NCI-H2029 (cell line): ENCODE results near the gene MBD3.
A peak's percentile ranks its signal among the peaks of the same experiment; 100 is the strongest.
"Not testable (repeated sequence)": the region's sequence is repeated elsewhere in the genome, so short reads cannot be mapped to it uniquely, and the experiment has no call there.

ENCODE experiments used
- DNase-seq: peaks from one replicate; lab custom pipeline; 2025; lab: John Stamatoyannopoulos, UW

The MBD3 gene

DNA sequence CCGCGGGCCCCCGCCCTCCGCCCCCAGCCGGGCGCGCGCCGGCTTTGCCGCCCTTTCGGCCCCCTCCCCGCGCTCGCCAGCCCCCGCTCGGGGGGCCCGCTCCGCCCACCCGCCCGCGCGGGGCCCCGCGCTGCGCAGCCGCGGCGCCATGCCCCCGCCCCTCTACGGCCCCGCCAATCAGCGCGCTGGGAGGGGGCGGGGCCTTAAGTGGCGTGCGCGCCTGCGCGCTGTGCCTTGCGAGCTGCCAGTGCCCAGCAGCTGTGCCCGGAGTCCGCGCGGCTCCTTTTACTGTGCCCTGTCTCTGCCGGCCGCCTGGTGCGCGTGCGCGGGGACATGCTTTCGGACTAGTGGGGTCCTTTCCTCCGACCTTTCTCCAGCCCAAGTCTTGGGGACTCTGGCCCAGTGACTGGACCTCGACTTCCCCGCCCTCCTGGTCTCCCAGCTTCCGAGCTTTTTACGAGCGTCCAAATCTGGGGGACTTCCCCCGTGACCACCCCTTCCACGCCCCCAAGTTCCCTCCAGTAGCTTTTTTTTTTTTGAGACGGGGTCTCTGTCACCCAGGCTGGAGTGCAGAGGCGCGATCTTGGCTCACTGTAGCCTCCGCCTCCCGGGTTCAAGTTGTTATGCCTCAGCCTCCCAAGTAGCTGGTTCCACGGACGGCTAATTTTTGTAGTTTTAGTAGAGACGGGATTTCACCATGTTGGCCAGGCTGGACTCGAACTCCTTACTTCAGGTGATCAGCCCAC is at the start of gene MBD3:
Gene MBD3 (minus strand): TSS at position 111 of the 746 bp plus-strand sequence. CDS start 234 bp downstream, outside the sequence.
- peak; percentile 89 for DNase-seq

DNA sequence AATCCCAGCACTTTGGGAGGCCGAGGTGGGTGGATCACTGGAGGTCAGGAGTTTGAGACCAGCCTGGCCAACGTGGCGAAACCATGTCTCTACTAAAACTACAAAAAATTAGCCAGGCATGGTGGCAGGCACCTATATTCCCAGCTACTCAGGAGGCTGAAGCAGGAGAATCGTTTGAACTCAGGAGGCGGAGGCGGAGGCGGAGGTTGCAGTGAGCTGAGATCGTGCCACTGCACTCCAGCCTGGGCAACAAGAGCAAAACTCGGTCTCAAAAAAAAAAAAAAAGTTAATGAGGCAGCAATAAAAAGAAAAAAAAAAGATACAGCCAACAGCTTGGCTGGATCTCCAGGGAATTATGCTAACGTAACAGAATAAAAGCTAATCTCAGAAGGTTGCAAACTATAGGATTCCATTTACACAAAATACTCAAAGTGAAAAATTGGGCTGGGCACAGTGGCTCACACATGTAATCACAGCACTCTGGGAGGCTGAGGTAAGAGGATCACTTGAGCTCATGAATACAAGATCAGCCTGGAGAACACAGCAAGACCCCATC is 48.3 kb upstream of the MBD3 start:
- not testable (repeated sequence) for DNase-seq

GRCh38 chr19:1636325-1637236 is 43.9 kb upstream of the MBD3 start:
- DNase-seq: no peak

DNA sequence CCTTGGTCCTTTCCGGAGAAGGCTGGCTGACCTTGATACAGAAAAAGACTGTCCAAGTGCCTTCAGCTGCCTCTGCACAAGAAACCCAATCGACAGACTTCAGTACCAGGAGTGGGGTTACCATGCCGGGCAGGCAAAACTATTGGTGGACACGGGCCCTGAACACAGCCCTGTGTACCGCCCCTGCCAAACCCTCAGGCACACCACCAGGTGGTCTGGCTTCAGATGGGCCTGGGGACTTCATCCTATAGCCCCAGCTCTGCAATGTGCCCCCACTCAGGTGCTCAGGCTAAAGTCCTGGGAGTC is 42.2 kb upstream of the MBD3 start:
- DNase-seq: no peak

GRCh38 chr19:1634242-1634937 is 41.7 kb upstream of the MBD3 start:
- DNase-seq: no peak

GRCh38 chr19:1633269-1633826 is 40.7 kb upstream of the MBD3 start:
- no peak for DNase-seq

GRCh38 chr19:1632462-1633268 is 40.0 kb upstream of the MBD3 start:
- DNase-seq: no peak

- no peak for DNase-seq
Measured at GRCh38 chr19:1631557-1632100, 39.0 kb upstream of the MBD3 start.

- DNase-seq: no peak
Measured at GRCh38 chr19:1630811-1631210, 38.1 kb upstream of the MBD3 start.

GRCh38 chr19:1630012-1630411 is 37.3 kb upstream of the MBD3 start:
- no peak for DNase-seq

DNA sequence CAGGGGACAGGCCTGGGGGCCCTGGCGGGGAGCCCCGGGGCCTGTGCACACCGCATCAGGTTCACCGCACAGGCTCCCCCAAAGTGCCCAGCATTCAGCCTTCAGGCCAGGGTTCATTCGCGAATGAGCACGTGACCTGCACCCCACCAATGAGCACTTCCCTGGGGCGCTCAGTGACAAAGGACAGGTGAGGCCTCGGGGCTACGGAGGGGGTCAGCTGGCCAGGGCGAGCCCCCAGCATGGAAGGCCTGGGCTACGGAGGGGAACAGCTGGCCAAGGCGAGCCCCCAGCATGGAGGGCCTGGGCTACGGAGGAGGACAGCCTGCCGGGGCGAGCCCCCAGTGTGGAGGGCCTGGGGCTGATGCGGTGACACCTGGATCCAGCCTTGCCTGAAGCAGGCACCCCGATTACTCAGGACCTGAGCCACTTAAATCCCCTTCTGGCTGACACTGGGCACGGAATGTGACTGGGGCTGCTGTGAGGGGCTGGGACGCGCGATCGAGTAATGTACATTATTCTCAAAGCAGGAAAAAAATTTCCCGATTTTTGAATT is 36.7 kb upstream of the MBD3 start:
- DNase-seq: no peak

DNA sequence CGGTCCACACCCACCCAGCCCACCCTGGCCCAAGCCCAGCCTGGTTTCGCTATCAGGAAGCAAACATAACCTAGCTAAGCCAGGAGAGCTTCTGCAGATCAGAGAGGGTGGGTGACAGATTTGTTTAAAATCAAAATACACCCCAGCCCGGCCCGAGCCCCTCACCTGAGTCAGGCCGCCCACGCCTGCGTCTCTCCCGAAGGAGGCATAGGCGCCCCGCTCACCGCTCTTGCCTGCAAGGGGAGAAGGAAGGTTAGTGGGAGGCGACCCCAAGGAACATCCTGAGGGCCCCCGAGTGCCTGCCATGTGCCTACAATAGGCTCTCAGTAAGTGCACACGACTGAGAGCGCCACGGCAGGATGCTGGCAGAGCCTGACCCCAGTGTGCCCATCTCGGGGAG is 34.5 kb upstream of the MBD3 start:
- no peak for DNase-seq

DNA sequence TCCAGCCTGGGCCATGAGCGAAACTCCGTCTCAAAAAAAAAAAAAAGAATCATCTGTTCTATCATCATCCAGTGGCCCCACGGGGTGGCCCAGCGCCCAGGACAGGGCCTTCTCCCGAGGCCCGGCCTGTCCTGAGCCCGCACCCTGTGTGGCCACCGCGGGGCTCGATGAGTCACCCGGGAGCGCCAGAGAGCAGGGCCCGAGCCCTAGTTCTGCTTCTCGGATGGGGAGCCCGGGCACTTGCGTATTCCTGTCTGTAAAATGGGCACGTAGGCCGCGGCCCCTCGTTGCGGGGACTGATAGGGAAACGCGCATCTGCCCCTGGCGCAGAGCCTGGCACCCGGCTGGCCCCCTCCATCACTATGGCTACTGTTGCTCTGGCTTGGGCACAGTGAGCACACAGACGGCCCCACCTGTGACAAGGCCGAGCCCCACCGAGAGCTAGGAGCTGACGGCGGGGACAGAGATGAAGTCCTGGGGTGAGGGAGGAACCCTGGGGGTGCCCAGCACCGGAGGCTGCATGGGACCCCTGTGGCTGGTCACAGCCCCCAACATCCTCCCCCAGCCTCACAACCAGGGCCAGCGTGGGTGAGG is 33.8 kb upstream of the MBD3 start:
- no peak for DNase-seq

- no peak for DNase-seq
Measured at GRCh38 chr19:1624458-1624857, 31.8 kb upstream of the MBD3 start.

DNA sequence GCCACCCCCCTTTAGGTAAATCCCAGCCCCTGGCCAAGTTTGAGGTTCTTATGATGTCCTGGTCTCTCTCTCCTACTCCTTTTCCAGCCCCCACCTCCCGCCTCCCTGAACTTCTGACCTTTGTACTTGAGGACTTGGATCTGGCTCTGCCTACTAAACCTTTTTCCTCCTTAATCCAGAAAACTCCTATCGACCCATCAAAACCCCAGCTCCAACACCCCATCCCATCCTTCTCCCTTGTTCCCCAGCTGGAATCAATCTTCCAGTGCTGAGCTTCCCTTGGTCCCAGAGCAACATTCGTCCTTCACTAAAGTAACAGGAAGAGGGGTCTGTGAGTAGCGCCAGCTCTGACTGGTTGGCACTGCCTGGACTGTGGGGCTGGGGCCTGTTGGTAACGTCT is 29.9 kb upstream of the MBD3 start:
- DNase-seq: no peak

DNA sequence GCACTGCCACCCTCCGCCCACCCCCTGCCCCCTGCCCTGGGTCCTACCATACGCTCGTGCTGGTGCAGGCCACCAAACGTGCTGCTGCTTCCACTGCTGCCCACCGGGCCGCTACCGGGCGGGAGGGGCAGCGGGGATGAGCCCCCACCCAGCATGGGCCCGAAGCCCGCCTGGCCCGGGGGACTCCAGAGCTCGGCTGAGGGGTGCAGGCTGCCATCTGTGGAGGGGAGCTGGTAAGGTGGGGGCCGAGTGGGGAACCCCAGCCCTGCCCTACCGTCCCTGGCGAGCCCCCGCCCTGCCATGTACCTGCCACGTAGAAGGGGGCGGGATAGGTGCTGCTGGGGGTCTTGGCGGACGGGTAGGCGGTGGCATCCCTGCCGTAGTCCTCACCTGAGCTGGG is 29.3 kb upstream of the MBD3 start:
- DNase-seq: no peak

DNA sequence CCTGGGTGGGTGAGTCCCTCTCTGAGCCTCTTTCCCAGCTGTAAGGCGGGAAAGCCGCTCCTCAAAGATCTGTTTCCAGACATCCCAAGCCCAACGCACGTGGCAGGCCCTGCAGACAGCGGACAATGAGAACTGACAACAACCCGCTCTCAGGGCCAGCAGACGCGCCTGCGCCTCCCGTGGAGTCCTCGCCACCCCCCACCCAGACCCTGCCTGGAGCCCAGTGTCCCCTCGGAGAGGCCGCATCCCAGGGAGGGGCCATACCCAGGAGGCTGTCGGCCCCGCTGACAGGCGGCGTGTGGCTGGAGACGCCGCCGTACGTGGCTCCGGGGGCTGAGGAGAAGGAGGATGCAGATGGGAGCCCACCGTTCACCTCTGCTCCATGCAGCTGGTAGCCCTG is 28.9 kb upstream of the MBD3 start:
- DNase-seq: no peak

- no peak for DNase-seq
Measured at GRCh38 chr19:1621021-1621420, 28.4 kb upstream of the MBD3 start.

DNA sequence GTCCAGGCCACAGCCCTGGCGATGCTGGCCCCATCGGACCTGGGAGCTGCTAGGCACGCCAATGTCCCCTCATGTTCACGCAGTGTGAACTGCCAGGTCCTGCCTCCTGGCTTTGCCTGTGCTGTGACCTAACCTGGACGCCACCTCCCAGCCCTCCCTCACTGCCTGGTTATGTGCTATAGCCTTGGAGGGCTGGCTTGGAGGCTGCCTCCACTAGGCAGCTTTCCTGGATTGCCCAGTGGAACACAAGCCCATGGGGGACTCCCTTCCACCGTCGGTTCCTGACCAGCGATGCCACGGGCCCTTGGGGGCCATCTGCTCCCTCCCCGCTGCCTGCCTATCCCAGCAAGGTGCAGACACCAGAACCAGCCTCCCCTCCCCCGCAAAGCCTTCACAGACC is 27.8 kb upstream of the MBD3 start:
- DNase-seq: no peak

GRCh38 chr19:1619703-1620102 is 27.0 kb upstream of the MBD3 start:
- DNase-seq: no peak
